IPS DF 19.7 (cell line): ENCODE measurements around the gene IL15.
"Not testable (repeated sequence)": the region's sequence is repeated elsewhere in the genome, so short reads cannot be mapped to it uniquely, and the experiment has no call there.

ENCODE experiments used
- DNase-seq: peaks from one replicate; pipeline ENCODE4 v3.0.0-alpha.2; 2013; ENCODE audit warnings: low read depth, low spot score

Gene IL15

GRCh38 chr4:141646969-141647368, 10.6 kb downstream of the IL15 start:
- no peak for DNase-seq

GRCh38 chr4:141647966-141648365, 11.6 kb downstream of the IL15 start:
- DNase-seq: no peak

GRCh38 chr4:141652161-141652778, 15.9 kb downstream of the IL15 start:
- no peak for DNase-seq

GRCh38 chr4:141654098-141654497, 17.7 kb downstream of the IL15 start:
- DNase-seq: no peak

GRCh38 chr4:141656031-141656430, 19.6 kb downstream of the IL15 start:
- no peak for DNase-seq

GRCh38 chr4:141657550-141658250, 21.3 kb downstream of the IL15 start:
- DNase-seq: no peak

GRCh38 chr4:141658309-141658708, 21.9 kb downstream of the IL15 start:
- DNase-seq: no peak

GRCh38 chr4:141659539-141659938, 23.2 kb downstream of the IL15 start:
- no peak for DNase-seq

GRCh38 chr4:141660880-141661279, 24.5 kb downstream of the IL15 start:
- DNase-seq: no peak

GRCh38 chr4:141668200-141668910, 32.0 kb downstream of the IL15 start:
- no peak for DNase-seq

GRCh38 chr4:141669501-141669900, 33.1 kb downstream of the IL15 start:
- no peak for DNase-seq

- no peak for DNase-seq
Observed at GRCh38 chr4:141675384-141675783, 39.0 kb downstream of the IL15 start.

GRCh38 chr4:141676087-141676670, 39.8 kb downstream of the IL15 start:
- no peak for DNase-seq

GRCh38 chr4:141680060-141680459, 43.7 kb downstream of the IL15 start:
- DNase-seq: no peak

GRCh38 chr4:141684785-141685184, 48.4 kb downstream of the IL15 start:
- DNase-seq: no peak

- no peak for DNase-seq
Observed at GRCh38 chr4:141686146-141686775, 49.9 kb downstream of the IL15 start.

- no peak for DNase-seq
Observed at GRCh38 chr4:141686879-141687278, 50.5 kb downstream of the IL15 start.

GRCh38 chr4:141689726-141690296, 53.4 kb downstream of the IL15 start:
- DNase-seq: not testable (repeated sequence)

- not testable (repeated sequence) for DNase-seq
Observed at GRCh38 chr4:141691247-141691646, 54.9 kb downstream of the IL15 start.

GRCh38 chr4:141692081-141692480, 55.7 kb downstream of the IL15 start:
- DNase-seq: no peak

GRCh38 chr4:141697116-141697515, 60.7 kb downstream of the IL15 start:
- DNase-seq: no peak
